Glutamatergic neuron (in vitro differentiated cells): ENCODE data around the gene ANAPC1. TPM values are rescaled to one million over a fixed set of nuclear protein-coding genes. Genes with fewer than 3 reads are reported as not detected.

ENCODE experiments used
- DNase-seq: peaks from one replicate; pipeline ENCODE4 v3.0.0; 2022
- H3K27ac Mint-ChIP-seq: one replicate; pipeline ENCODE4 v1.8.0; 2020; ENCODE audit warnings: mild to moderate bottlenecking, mixed read lengths, inconsistent platforms; ENCODE audit not compliant: unreplicated experiment
- H3K27me3 Mint-ChIP-seq: one replicate; pipeline ENCODE4 v1.8.0; 2020; ENCODE audit warnings: mild to moderate bottlenecking, moderate library complexity, mixed read lengths, inconsistent platforms; ENCODE audit not compliant: unreplicated experiment
- H3K36me3 Mint-ChIP-seq: one replicate; pipeline ENCODE4 v1.8.0; 2020; ENCODE audit warnings: mild to moderate bottlenecking, mixed read lengths, inconsistent platforms; ENCODE audit not compliant: unreplicated experiment
- H3K4me1 Mint-ChIP-seq: one replicate; pipeline ENCODE4 v1.8.0; 2020; ENCODE audit warnings: mild to moderate bottlenecking, low read depth, mixed read lengths, inconsistent platforms; ENCODE audit not compliant: unreplicated experiment
- H3K4me3 Mint-ChIP-seq: one replicate; pipeline ENCODE4 v1.8.0; 2020; ENCODE audit warnings: mild to moderate bottlenecking, mixed read lengths, inconsistent platforms; ENCODE audit not compliant: unreplicated experiment
- H3K9me3 Mint-ChIP-seq: one replicate; pipeline ENCODE4 v1.8.0; 2020; ENCODE audit warnings: mild to moderate bottlenecking, moderate library complexity, mixed read lengths, inconsistent platforms; ENCODE audit not compliant: unreplicated experiment
- CTCF ChIP-seq: fragments of 200-600 bp; sonication (generic); IDR thresholded peaks from one replicate; pipeline ENCODE4 v1.5.0; 2021; ENCODE audit not compliant: partially characterized antibody, unreplicated experiment
- total RNA-seq: library from RNA; stranded (reverse); fragmentation: NEBNext Ultra II Directional; extraction: Animal tissue kit (Norgen Biotek cat#: 25700); gene quantifications from one replicate; pipeline ENCODE4 v1.2.1, GENCODE V29; 2021; ENCODE audit not compliant: unreplicated experiment

Gene ANAPC1
- total RNA-seq, 1 donor from 2014 or later: 33.4 TPM

GRCh38 chr2:111927723-111928122, 43.7 kb upstream of the ANAPC1 start:
- Mint-ChIP-seq H3K36me3 (no peaks in the 10 kb centered on the region), H3K4me1 (peaks cover 7% of the 10 kb centered on the region), H3K9me3 (peaks cover 1% of the 10 kb centered on the region), H3K27ac (no peak overlapping the region), H3K4me3 (no peak overlapping the region), H3K27me3 (no peaks in the 10 kb centered on the region)
- TF ChIP-seq CTCF: no peak
- DNase-seq: no peak

GRCh38 chr2:111924617-111925107, 40.7 kb upstream of the ANAPC1 start:
- Mint-ChIP-seq H3K9me3 (peaks cover 1% of the 10 kb centered on the region), H3K36me3 (no peaks in the 10 kb centered on the region), H3K4me3 (no peak overlapping the region), H3K4me1 (peaks cover 7% of the 10 kb centered on the region), H3K27me3 (no peaks in the 10 kb centered on the region), H3K27ac (no peak overlapping the region)
- no peak for DNase-seq
- no peak for TF ChIP-seq CTCF

- TF ChIP-seq CTCF: no peak
- Mint-ChIP-seq H3K36me3 (no peaks in the 10 kb centered on the region), H3K27me3 (no peaks in the 10 kb centered on the region), H3K9me3 (peaks cover 1% of the 10 kb centered on the region), H3K4me1 (peaks cover 7% of the 10 kb centered on the region), H3K4me3 (no peak overlapping the region), H3K27ac (no peak overlapping the region)
- DNase-seq: no peak
Measured at GRCh38 chr2:111923276-111923804, 39.3 kb upstream of the ANAPC1 start.

GRCh38 chr2:111919794-111920608, 36.0 kb upstream of the ANAPC1 start:
- H3K4me3 Mint-ChIP-seq: no peak overlapping the region
- H3K27ac Mint-ChIP-seq: no peak overlapping the region
- DNase-seq: no peak
- no peaks in the 10 kb centered on the region for H3K4me1 Mint-ChIP-seq
- peaks cover 1% of the 10 kb centered on the region for H3K27me3 Mint-ChIP-seq
- H3K9me3 Mint-ChIP-seq: no peaks in the 10 kb centered on the region
- TF ChIP-seq CTCF: no peak
- H3K36me3 Mint-ChIP-seq: no peaks in the 10 kb centered on the region

- no peak for DNase-seq
- H3K27ac Mint-ChIP-seq: no peak overlapping the region
- no peaks in the 10 kb centered on the region for H3K4me1 Mint-ChIP-seq
- no peak overlapping the region for H3K4me3 Mint-ChIP-seq
- H3K36me3 Mint-ChIP-seq: no peaks in the 10 kb centered on the region
- H3K9me3 Mint-ChIP-seq: no peaks in the 10 kb centered on the region
- peaks cover 1% of the 10 kb centered on the region for H3K27me3 Mint-ChIP-seq
- TF ChIP-seq CTCF: no peak
Measured at GRCh38 chr2:111919365-111919764, 35.4 kb upstream of the ANAPC1 start.
